Sigmoid colon (tissue), 4 donors: ENCODE results near the gene VPS35L.

Source experiments
- EP300 ChIP-seq, 4 donors: sonication (generic); formaldehyde crosslinking; IDR thresholded peaks; one replicate each; pipeline ENCODE4 v1.6.1; 2017; ENCODE audit warnings: antibody characterized with exemption in 4 of 4
- POLR2A ChIP-seq, 2 donors: fragments of 450-650 bp; IDR thresholded peaks; one replicate each; pipeline ENCODE4 v1.6.1; 2016; ENCODE audit warnings: antibody characterized with exemption in 2 of 2, mild to moderate bottlenecking in 2 of 2, moderate library complexity in 2 of 2
- POLR2AphosphoS5 ChIP-seq, 4 donors: sonication (generic); formaldehyde crosslinking; IDR thresholded peaks; one replicate each; pipeline ENCODE4 v1.6.1; 2017; ENCODE audit warnings: antibody characterized with exemption in 4 of 4
- TF ChIP-seq, protein P1 (sequence below), 4 experiments: fragments of 450-650 bp in 3 of 4; fragments of 200-600 bp in 1 of 4; IDR thresholded peaks; one replicate each; pipeline ENCODE4 v1.5.1; 2016 to 2019; ENCODE audit warnings: antibody characterized with exemption in 4 of 4, mild to moderate bottlenecking in 3 of 4, moderate library complexity in 2 of 4

DNA sequence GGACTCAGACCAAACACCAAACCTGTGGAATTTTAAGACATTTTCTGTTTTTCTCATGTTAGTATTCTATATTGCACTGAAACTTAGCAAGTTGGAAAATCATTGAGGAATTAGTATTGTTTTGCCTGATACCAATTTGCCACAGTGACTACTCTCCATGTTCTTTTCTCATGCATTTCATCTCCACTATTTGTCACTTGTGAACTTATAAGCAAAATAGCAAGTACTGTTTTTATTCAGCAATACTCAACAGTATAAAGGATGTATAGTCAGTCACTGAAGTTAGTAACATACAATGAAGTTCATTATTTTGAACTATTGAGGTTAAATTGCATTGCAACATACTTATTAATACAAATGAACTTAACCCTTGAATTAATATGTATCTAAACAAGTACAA, 5.8 kb upstream of the VPS35L start:
- TF ChIP-seq POLR2A (IDR thresholded peaks at IDR 0.05), result no peak
- TF ChIP-seq POLR2AphosphoS5 (IDR thresholded peaks at IDR 0.05), result no peak
- TF ChIP-seq, protein P1, sequence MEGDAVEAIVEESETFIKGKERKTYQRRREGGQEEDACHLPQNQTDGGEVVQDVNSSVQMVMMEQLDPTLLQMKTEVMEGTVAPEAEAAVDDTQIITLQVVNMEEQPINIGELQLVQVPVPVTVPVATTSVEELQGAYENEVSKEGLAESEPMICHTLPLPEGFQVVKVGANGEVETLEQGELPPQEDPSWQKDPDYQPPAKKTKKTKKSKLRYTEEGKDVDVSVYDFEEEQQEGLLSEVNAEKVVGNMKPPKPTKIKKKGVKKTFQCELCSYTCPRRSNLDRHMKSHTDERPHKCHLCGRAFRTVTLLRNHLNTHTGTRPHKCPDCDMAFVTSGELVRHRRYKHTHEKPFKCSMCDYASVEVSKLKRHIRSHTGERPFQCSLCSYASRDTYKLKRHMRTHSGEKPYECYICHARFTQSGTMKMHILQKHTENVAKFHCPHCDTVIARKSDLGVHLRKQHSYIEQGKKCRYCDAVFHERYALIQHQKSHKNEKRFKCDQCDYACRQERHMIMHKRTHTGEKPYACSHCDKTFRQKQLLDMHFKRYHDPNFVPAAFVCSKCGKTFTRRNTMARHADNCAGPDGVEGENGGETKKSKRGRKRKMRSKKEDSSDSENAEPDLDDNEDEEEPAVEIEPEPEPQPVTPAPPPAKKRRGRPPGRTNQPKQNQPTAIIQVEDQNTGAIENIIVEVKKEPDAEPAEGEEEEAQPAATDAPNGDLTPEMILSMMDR (IDR thresholded peaks at IDR 0.05), result no peak
- TF ChIP-seq EP300 (IDR thresholded peaks at IDR 0.05), result no peak
